GM12892 (cell line): ENCODE measurements around the gene CDH4.

Experiments used
- DNase-seq: peaks from one replicate; pipeline ENCODE4 v3.0.0; 2011; ENCODE audit not compliant: insufficient read length
- FAIRE-seq: peaks from 2 replicates; lab custom pipeline; 2011; peaks lifted over from hg19 to GRCh38; lab: Jason Lieb, UNC
- POLR2A ChIP-seq: IDR thresholded peaks from 2 replicates; pipeline ENCODE4 v1.6.1; 2011; ENCODE audit warnings: low read depth, low read length, control low read depth
- POLR2AphosphoS5 ChIP-seq: IDR thresholded peaks from 2 replicates; pipeline ENCODE4 v1.6.1; 2011; ENCODE audit warnings: low read depth, low read length, control low read depth
- TAF1 ChIP-seq: IDR thresholded peaks from 2 replicates; pipeline ENCODE4 v1.6.1; 2011; ENCODE audit warnings: low read depth, mild to moderate bottlenecking, control low read depth, low read length, borderline replicate concordance

CDH4 gene

GRCh38 chr20:61519488-61519887, 267.4 kb downstream of the CDH4 start:
- DNase-seq (no peak), FAIRE-seq (no peak)
- TF ChIP-seq POLR2A, result no peak
- TF ChIP-seq POLR2AphosphoS5, result no peak
- TF ChIP-seq TAF1, result no peak

GRCh38 chr20:61520076-61520892, 268.2 kb downstream of the CDH4 start:
- DNase-seq, result no peak
- FAIRE-seq, result no peak
- TF ChIP-seq POLR2AphosphoS5, result no peak
- TF ChIP-seq POLR2A, result no peak
- no peak for TF ChIP-seq TAF1

- TF ChIP-seq POLR2A (no peak), POLR2AphosphoS5 (no peak), TAF1 (no peak)
- no peak for DNase-seq
- FAIRE-seq, result no peak
Measured at GRCh38 chr20:61520893-61521460, 268.9 kb downstream of the CDH4 start.

- DNase-seq (no peak), FAIRE-seq (no peak)
- no peak for TF ChIP-seq POLR2AphosphoS5
Measured at GRCh38 chr20:61521687-61522420, 269.8 kb downstream of the CDH4 start.

DNA sequence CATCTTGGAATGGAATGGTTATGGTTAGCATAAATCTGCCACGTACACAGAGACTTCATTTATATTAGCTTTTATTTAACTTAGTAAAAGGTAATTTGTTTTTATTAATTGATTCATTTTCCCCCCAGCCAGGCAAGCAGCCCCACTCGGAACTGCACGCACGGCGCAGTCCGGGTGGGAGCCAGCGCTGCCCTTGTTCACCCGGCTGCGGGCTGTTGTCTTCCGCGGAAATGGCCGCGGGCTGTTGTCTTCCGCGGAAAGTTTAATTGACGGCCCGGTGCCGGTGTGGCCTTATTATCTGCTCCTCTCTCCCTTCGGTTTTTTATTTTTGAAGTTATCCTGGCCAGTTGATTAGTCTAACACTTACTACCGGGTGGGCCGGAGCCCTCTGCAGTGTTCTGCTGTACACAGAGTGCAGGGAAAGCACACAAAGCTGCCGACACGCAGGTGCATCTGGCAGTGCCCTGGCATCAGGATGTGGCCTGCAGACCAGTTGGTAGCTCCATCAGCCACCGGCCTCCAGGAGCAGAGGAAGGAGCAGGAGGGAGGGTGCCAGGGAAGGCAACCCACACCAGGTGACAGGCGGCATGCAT, 270.5 kb downstream of the CDH4 start:
- TF ChIP-seq POLR2A, result no peak
- no peak for TF ChIP-seq POLR2AphosphoS5
- TF ChIP-seq TAF1, result no peak
- no peak for FAIRE-seq
- no peak for DNase-seq

GRCh38 chr20:61523145-61523544, 271.1 kb downstream of the CDH4 start:
- TF ChIP-seq POLR2AphosphoS5 (no peak), TAF1 (no peak), POLR2A (no peak)
- FAIRE-seq, result no peak
- no peak for DNase-seq

DNA sequence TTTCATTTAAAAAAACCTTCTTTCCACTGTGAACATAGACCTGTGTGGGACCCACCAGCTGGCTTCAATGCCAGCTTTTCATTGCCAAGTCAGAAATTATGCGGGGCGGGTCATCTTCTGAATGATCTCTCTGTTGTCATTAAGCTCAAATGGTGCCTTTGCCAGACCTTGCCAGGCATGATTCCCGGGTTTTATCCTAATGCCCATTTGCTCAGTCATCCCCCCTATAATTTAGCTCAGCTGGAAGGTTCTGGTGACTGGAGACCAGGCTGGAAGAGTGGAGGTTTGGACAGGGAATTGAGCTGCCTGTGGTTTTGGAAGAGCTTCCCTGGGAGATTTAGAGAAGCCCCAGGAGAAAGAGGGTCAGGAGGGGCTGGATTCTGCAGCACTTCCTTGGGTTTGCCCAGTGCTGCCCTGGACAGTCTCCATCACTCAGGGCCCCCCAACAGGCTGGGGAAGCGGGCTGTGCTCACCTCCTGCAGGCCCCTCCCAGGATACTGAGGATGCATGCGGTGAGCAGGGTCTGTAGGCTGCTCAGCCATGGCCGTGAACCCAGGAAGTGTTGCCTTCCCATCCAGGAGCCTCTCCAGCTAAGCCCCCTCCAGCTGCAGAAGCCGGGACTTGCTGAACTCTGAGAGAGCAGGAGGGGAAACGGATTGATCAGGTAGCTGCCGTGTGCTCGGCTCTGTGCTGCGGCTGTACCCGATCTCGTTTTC, 273.0 kb downstream of the CDH4 start:
- DNase-seq (no peak), FAIRE-seq (no peak)
- no peak for TF ChIP-seq POLR2AphosphoS5

GRCh38 chr20:61525781-61526431, 273.8 kb downstream of the CDH4 start:
- no peak for TF ChIP-seq POLR2AphosphoS5
- no peak for TF ChIP-seq POLR2A
- no peak for TF ChIP-seq TAF1
- DNase-seq (no peak), FAIRE-seq (no peak)

DNA sequence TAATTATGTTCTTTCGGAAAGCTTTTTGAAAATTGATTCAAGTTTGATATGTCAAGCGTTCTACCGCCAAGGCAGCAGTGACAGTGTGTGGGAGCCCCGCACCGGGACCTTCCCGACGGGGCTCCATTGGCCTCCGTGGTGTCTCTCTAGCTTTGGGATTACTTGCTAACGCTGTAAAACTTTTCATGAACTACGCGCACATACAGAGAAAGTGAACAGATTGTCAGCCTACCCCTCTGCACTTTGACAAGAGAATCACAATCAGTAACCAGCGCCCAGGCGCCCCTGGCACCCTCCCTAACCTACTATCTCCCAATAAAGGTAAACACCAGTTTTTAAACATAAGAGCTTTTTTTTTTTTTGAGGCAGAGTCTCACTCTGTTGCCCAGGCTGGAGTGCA, 274.8 kb downstream of the CDH4 start:
- TF ChIP-seq TAF1 (no peak), POLR2A (no peak), POLR2AphosphoS5 (no peak)
- no peak for FAIRE-seq
- DNase-seq, result no peak

- DNase-seq (no peak), FAIRE-seq (no peak)
- no peak for TF ChIP-seq POLR2A
- no peak for TF ChIP-seq POLR2AphosphoS5
- TF ChIP-seq TAF1, result no peak
Measured at GRCh38 chr20:61527626-61528025, 275.6 kb downstream of the CDH4 start.

DNA sequence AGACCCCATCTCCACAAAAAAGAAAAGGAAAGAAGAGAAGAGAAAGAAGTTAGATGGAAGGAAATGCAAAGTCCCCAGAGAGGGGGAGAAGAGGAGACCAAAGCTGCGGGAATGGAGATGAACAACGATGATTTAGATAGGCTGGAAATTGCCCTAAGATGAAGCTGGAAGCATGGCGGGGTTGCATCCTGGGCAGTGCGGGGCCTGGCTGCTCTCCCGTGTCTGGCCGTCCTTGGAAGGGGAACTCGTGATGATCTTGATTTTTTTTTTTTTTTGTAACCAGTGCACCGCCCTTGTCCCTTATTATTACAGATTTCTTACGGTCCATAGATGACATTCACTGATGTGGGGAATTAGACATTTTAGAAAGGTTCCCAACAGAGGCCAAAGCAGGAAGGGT, 276.5 kb downstream of the CDH4 start:
- no peak for TF ChIP-seq POLR2A
- no peak for FAIRE-seq
- DNase-seq, result no peak
